MCF 10A (cell line): Measurements from ENCODE around the gene KIF3A. TPM values are rescaled to one million over a fixed set of nuclear protein-coding genes. Genes with fewer than 3 reads are reported as not detected.

ENCODE experiments used
- BruUV-seq: library from RNA; stranded (reverse); fragments of 400-500 nt; replicated peaks from 2 replicates; lab custom pipeline; 2021; lab: Mats Ljungman, UMichigan
- CTCF ChIA-PET: fragments of 300-600 bp; sonication (Branson Sonifier 250); formaldehyde crosslinking; extraction: SDS; loops from one replicate; lab custom pipeline; 2021; ENCODE audit warnings: antibody characterized with exemption, inconsistent platforms; lab: Yijun Ruan, JAX
- POLR2A ChIA-PET: fragments of 300-600, 350-650 bp; sonication (Branson Sonifier 250); formaldehyde crosslinking; extraction: SDS; loops from one replicate; lab custom pipeline; 2020; ENCODE audit warnings: antibody characterized with exemption, inconsistent platforms; lab: Yijun Ruan, JAX
- DNase-seq: peaks from one replicate; pipeline ENCODE4 v3.0.0-alpha.2; 2018; ENCODE audit not compliant: unreplicated experiment
- H3K27ac Mint-ChIP-seq: one replicate; pipeline ENCODE4 v1.8.0; 2022; ENCODE audit warnings: mild to moderate bottlenecking, low read depth, mixed read lengths; ENCODE audit not compliant: unreplicated experiment
- H3K27me3 Mint-ChIP-seq: one replicate; pipeline ENCODE4 v1.8.0; 2022; ENCODE audit warnings: mixed read lengths; ENCODE audit not compliant: insufficient read depth, unreplicated experiment
- H3K36me3 Mint-ChIP-seq: one replicate; pipeline ENCODE4 v1.8.0; 2022; ENCODE audit warnings: mild to moderate bottlenecking, moderate library complexity, mixed read lengths; ENCODE audit not compliant: insufficient read depth, unreplicated experiment
- H3K4me1 Mint-ChIP-seq: one replicate; pipeline ENCODE4 v1.8.0; 2022; ENCODE audit warnings: mixed read lengths; ENCODE audit not compliant: insufficient read depth, unreplicated experiment
- H3K4me3 Mint-ChIP-seq: one replicate; pipeline ENCODE4 v1.8.0; 2022; ENCODE audit warnings: mild to moderate bottlenecking, moderate library complexity, mixed read lengths; ENCODE audit not compliant: unreplicated experiment
- H3K9me3 Mint-ChIP-seq: one replicate; pipeline ENCODE4 v1.8.0; 2022; ENCODE audit warnings: mixed read lengths; ENCODE audit not compliant: unreplicated experiment
- CTCF ChIP-seq: fragments of 200-600 bp; IDR thresholded peaks from one replicate; pipeline ENCODE4 v1.8.0; 2022; ENCODE audit warnings: antibody characterized with exemption, mild to moderate bottlenecking; ENCODE audit not compliant: unreplicated experiment
- intact Hi-C: fragments of 100-400 bp; cut with micrococcal nuclease; formaldehyde crosslinking; loops from 2 replicates; pipeline ENCODE4 v1.14.1; 2022
- total RNA-seq: library from RNA; stranded (reverse); gene quantifications from 2 replicates; pipeline ENCODE4 v1.2.3, GENCODE V29; 2022

The KIF3A gene
- total RNA-seq, 1 experiment from 2014 or later, result 23.9 TPM

- no TSS peak for BruUV-seq
- Mint-ChIP-seq H3K36me3 (peaks cover 36% of the 10 kb centered on the region), H3K4me1 (no peaks in the 10 kb centered on the region), H3K27me3 (no peaks in the 10 kb centered on the region), H3K9me3 (no peaks in the 10 kb centered on the region), H3K4me3 (no peak overlapping the region), H3K27ac (no peak overlapping the region)
- no peak for TF ChIP-seq CTCF
- DNase-seq, result no peak
- ChIA-PET POLR2A (interaction anchor here (0.5 to 0.9 kb wide), 2 partner anchors 13 to 49 kb away, joined by 3 to 4 read pairs; no protein-coding TSS in a partner anchor), CTCF (interaction anchor here (0.6 kb wide), 1 partner anchor 978 kb away, joined by 5 read pairs; no protein-coding TSS in a partner anchor)
- intact Hi-C loops, result no loop called here
These were observed 90.6 kb downstream of the KIF3A start for GRCh38 chr5:132646583-132647266.

- intact Hi-C loops, result loop anchor here (5.0 kb wide), 1 partner anchor 148 kb away; no protein-coding TSS in a partner anchor
These were observed 93.2 kb downstream of the KIF3A start for GRCh38 chr5:132644177-132644576.

More at GRCh38 chr5:132644177-132644576, 93.2 kb downstream of the KIF3A start:
- H3K4me1 Mint-ChIP-seq, result no peaks in the 10 kb centered on the region
- ChIA-PET POLR2A (interaction anchor here (0.5 to 1.1 kb wide), 2 partner anchors 10 to 22 kb away, joined by 3 to 4 read pairs; no protein-coding TSS in a partner anchor), CTCF (interaction anchor here (0.6 to 1.0 kb wide), 2 partner anchors 142 to 185 kb away, joined by 3 read pairs; no protein-coding TSS in a partner anchor)
- H3K27me3 Mint-ChIP-seq, result no peaks in the 10 kb centered on the region
- no peak overlapping the region for H3K4me3 Mint-ChIP-seq
- DNase-seq, result no peak
- H3K36me3 Mint-ChIP-seq, result peaks cover 62% of the 10 kb centered on the region
- no TSS peak for BruUV-seq
- no peak overlapping the region for H3K27ac Mint-ChIP-seq
- H3K9me3 Mint-ChIP-seq, result no peaks in the 10 kb centered on the region
- TF ChIP-seq CTCF, result no peak

Other genes with a start within 250 kb of the KIF3A start
- 18.7 and 23.0 TPM in 2 replicates for gene IRF1, start 246.8 kb downstream of the KIF3A start, total RNA-seq
- gene IL5, start 194.0 kb downstream of the KIF3A start, total RNA-seq, result not detected in 2 replicates
- 145 TPM in 2 replicates for gene RAD50, start 180.6 kb downstream of the KIF3A start, total RNA-seq
- gene IL13, start 79.4 kb downstream of the KIF3A start, total RNA-seq, result not detected in 2 replicates
- not detected in 2 replicates for gene IL4, start 63.6 kb downstream of the KIF3A start, total RNA-seq
- 0.12 and 0.16 TPM in 2 replicates for gene CCNI2, start 9.9 kb upstream of the KIF3A start, total RNA-seq
- gene SEPTIN8, start 39.7 kb upstream of the KIF3A start, total RNA-seq, result 34.8 and 53.1 TPM in 2 replicates
- gene SOWAHA, start 75.8 kb upstream of the KIF3A start, total RNA-seq, result not detected in 2 replicates
- gene SHROOM1, start 93.1 kb upstream of the KIF3A start, total RNA-seq, result 20.5 and 22.7 TPM in 2 replicates
- gene GDF9, start 128.9 kb upstream of the KIF3A start, total RNA-seq, result 0.51 and 0.79 TPM in 2 replicates
- 974 and 1,181 TPM in 2 replicates for gene UQCRQ, start 129.1 kb upstream of the KIF3A start, total RNA-seq
- gene LEAP2, start 136.1 kb upstream of the KIF3A start, total RNA-seq, result 2.9 and 3.2 TPM in 2 replicates
- 200 and 206 TPM in 2 replicates for gene AFF4, start 226.1 kb upstream of the KIF3A start, total RNA-seq